Measurements from ENCODE around the gene KRT23. TPM values are rescaled to one million over a fixed set of nuclear protein-coding genes. Genes with fewer than 3 reads are reported as not detected.

The KRT23 gene, protein sequence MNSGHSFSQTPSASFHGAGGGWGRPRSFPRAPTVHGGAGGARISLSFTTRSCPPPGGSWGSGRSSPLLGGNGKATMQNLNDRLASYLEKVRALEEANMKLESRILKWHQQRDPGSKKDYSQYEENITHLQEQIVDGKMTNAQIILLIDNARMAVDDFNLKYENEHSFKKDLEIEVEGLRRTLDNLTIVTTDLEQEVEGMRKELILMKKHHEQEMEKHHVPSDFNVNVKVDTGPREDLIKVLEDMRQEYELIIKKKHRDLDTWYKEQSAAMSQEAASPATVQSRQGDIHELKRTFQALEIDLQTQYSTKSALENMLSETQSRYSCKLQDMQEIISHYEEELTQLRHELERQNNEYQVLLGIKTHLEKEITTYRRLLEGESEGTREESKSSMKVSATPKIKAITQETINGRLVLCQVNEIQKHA
- total RNA-seq (2014; rRNA removed; shearing (Covaris generic); ENCODE audit: low replicate concordance), result 0.07 TPM in 1 of 2 replicates, not detected in the other

DNA sequence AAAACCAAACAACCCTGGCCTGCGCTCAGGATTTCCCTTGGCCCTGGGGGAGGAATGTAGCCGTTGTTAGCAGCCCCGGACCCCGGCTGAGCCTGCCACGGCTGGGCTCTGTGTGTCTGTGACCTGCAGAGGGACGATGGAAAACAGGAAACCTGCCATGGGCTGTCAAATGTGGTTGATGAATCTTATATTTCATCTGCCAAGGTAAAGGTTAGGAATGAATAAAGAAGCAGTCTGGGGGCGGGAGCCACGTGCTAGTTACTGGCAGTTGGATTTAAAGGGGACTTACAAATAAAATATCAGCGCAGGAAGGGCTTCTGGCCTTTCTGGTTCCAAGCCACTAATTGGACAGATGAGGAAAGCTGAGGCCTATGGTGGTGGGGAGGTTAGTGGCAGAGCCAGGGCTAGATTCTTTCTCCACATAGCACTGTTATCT lies at the start of gene KRT23:
TSS of gene KRT23 (minus strand) at position 263 of the 436 bp plus-strand sequence. CDS start 1,043 bp downstream, outside the sequence.
- H3K9me3 ChIP-seq, result no peaks in the 10 kb centered on the region
- H3K27me3 ChIP-seq, result no peaks in the 10 kb centered on the region
- H3K4me3 ChIP-seq, result no peak within 1 kb of the TSS
- no peaks in the 10 kb centered on the region for H3K36me3 ChIP-seq
- no peak for DNase-seq

DNA sequence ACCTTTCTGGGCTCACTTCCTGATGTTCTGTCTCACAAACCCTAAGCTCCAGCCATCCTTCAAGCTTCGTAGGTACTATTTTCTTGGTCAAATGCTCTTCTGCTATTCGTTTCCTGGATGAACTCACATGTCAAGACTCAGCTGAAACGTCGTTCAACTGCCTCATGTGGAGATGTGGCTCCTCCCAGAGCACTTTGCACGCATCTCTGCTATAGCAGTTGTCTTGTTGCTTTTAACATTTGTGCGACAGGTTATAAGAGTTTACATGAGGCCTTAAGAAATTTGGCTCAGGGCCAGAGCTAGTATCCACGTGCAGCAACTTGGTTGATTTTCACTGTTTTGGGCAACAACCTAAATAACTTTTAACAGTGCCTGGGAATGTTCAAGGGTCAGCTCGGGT lies 49.5 kb upstream of the KRT23 start:
- Histone ChIP-seq H3K27me3 (no peaks in the 10 kb centered on the region), H3K36me3 (no peaks in the 10 kb centered on the region), H3K4me3 (no peak overlapping the region), H3K9me3 (no peaks in the 10 kb centered on the region; the same call in 1 of the 2 replicates)
- DNase-seq, result no peak

DNA sequence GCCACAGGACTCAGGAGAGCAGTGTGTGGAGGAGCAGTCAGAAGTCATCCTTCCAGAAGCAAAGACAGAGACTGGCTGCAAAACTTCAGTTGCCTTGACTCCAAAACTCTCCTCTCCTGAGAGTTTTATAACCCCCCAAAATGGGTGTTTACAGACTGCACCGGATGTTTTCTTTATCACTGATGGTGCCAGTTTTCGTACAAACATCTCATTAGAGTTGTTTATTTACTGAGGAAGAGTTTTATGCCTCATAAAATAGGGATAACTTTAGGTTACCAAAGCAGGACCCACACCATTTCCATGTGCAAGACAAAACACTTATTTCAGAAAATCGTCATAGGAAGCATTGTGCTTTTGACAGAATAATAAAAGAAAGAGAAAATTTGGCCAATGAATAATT lies 46.8 kb upstream of the KRT23 start, which contains the start of gene KRT40:
TSS of gene KRT40 (minus strand) at position 101 of the 400 bp plus-strand sequence. CDS start at position 48, 53 bp downstream.
- Histone ChIP-seq H3K27me3 (no peaks in the 10 kb centered on the region), H3K36me3 (no peaks in the 10 kb centered on the region), H3K4me3 (no peak within 1 kb of the TSS), H3K9me3 (no peaks in the 10 kb centered on the region)
- DNase-seq, result no peak

DNA sequence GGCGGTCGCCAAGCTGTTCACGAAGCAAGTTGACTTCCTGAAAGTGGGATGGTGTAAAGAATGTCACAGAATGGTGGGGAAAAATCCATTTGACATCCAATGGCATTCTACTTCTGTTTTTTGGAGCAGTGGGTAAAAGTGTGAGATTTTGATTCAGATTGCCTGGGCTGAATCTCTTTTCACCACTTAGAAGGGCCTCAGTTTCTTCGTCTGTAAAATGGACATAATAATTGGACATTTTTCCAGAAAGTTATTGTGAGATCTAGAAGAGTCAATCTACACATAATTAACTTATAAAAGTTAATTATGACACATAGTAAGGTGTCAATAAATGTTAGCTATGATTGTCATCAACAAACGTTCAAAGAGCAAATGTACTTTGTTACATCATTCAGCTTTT lies 43.7 kb upstream of the KRT23 start:
- DNase-seq, result no peak
- H3K9me3 ChIP-seq, result no peaks in the 10 kb centered on the region
- no peaks in the 10 kb centered on the region for H3K27me3 ChIP-seq
- H3K36me3 ChIP-seq, result no peaks in the 10 kb centered on the region
- H3K4me3 ChIP-seq, result no peak overlapping the region

DNA sequence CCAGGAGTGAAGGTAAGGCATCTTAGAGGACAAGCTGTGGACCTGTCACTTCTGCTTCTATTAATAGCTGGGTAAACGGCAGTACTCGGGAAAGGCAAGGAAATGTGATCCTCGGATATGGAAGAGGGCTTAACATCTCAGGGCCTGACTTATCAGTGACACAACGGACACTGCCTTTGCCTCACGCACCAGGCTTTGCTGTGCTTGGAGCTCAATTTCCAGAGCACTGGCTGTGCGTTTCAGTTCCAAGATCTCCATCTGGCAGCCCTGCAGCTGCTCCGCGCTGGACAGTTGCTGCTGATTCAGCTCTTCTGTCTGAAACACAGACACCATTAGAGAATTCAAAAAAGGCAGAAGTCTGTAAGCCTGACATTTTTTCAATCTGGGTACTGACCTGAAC lies 43.1 kb upstream of the KRT23 start:
- Histone ChIP-seq H3K36me3 (no peaks in the 10 kb centered on the region), H3K9me3 (no peaks in the 10 kb centered on the region), H3K27me3 (no peaks in the 10 kb centered on the region), H3K4me3 (no peak overlapping the region)
- no peak for DNase-seq

DNA sequence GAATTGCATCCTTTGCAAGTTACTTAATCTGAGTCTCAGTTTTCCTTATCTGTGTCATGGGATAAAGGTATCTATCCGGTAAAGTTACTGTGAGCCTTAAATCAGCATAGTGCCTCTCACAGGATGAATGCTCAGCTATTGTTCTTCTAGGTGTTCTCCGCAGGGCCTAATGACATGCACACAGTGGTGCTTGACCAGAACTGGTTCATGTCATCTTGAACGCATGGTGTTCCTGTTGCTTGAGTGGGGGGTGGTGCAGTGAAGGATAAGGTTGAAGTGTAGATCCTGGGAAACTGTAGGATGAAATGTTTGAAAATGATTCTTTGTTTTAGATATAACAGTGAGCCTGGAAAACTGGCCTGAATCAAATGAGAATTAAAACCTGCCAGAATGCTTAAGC lies 42.7 kb upstream of the KRT23 start:
- no peaks in the 10 kb centered on the region for H3K9me3 ChIP-seq
- DNase-seq, result no peak
- no peaks in the 10 kb centered on the region for H3K27me3 ChIP-seq
- H3K36me3 ChIP-seq, result no peaks in the 10 kb centered on the region
- no peak overlapping the region for H3K4me3 ChIP-seq

DNA sequence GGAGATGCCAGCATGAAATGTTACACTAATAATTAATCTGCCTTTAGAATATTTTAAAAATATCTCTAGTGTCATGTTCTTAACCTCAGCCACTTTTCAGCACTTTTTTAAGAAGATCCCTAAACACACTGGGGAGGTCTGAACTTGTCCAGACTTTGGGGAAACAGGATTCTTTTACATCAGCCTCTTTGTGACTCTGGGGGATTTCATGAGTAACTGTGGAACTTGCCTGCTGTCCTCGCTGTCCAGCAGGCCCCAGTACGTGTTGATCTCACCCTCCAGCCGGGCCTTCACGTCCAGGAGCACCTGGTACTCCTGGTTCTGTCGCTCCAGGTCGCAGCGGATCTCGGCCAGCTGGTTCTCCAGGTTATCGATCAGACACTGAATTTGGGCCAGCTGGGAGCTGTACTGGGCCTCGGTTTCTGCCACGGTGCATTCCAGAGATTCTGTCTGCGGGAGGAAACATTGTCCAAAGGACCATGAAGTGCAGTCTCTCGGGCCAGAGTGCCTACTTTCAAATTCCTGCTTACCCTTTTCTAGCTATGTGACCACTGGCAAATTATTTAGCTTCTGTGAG lies 41.2 kb upstream of the KRT23 start:
- H3K27me3 ChIP-seq, result no peaks in the 10 kb centered on the region
- H3K4me3 ChIP-seq, result no peak overlapping the region
- no peaks in the 10 kb centered on the region for H3K36me3 ChIP-seq
- no peak for DNase-seq
- H3K9me3 ChIP-seq, result no peaks in the 10 kb centered on the region

DNA sequence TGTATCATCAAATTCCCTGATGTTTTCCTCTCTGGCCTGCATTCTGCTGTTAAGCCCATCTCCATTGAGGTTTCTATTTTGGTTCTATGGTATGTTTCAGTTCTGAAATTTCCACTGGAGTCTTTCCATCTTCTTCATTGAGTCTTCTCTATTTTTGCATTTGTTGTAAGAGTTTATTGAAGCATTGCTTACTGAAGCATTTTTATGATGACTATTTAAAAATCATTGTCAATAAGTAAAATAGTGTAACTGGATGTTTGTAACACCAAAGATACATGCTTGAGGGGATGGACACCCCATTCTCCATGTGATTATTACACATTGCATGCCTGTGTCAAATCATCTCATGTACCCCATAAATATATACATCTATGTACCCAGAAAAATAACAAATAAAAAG lies 38.1 kb upstream of the KRT23 start:
- no peak for DNase-seq
- H3K27me3 ChIP-seq, result no peaks in the 10 kb centered on the region
- H3K9me3 ChIP-seq, result no peaks in the 10 kb centered on the region
- no peak overlapping the region for H3K4me3 ChIP-seq
- no peaks in the 10 kb centered on the region for H3K36me3 ChIP-seq

DNA sequence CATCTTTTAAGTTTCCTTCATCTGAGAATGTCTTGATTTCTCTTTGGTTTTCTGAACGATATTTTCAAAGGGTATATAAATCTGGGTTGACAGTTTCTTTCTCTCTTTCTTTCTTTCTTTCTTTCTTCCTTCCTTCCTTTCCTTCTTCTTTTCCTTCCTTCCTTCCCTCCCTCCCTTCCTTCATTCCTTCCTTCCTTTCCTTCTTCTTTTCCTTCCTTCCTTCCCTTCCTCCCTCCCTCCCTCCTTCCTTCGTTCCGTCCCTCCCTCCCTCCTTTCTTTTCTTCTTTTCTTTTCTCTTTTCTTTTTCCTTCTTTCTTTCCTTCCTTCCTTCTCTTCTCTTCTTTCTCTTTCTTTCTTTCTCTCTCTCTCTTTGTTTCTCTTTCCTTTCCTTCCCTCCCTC lies 36.9 kb upstream of the KRT23 start:
- no peaks in the 10 kb centered on the region for H3K27me3 ChIP-seq
- DNase-seq, result no peak
- H3K36me3 ChIP-seq, result no peaks in the 10 kb centered on the region
- 0 out of 2 replicates have a peak, but pooled peaks cover 2% of the 10 kb centered on the region for H3K9me3 ChIP-seq
- no peak overlapping the region for H3K4me3 ChIP-seq

DNA sequence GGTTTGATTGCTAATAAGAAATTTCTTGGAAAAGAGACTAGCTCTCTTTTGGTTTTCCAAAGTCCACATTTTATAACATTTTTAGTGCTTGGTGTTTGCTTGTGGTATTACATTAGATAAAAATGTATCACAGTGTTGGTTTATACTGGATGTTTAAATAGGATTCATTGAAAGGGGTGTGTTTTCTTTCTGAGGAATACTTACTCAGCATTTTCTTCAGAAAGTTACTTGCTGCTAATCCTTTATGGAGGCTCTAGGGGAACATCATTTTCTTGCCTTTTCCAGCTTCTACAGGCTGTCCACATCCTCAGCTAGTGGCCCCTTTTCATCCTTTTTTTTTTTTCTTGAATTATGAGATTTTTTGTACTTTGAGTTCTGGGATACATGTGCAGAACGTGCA lies 30.1 kb upstream of the KRT23 start:
- H3K27me3 ChIP-seq, result no peaks in the 10 kb centered on the region
- no peaks in the 10 kb centered on the region for H3K36me3 ChIP-seq
- no peak for DNase-seq
- H3K9me3 ChIP-seq, result peaks cover 9% of the 10 kb centered on the region; the same call in 1 of the 2 replicates
- H3K4me3 ChIP-seq, result no peak overlapping the region

DNA sequence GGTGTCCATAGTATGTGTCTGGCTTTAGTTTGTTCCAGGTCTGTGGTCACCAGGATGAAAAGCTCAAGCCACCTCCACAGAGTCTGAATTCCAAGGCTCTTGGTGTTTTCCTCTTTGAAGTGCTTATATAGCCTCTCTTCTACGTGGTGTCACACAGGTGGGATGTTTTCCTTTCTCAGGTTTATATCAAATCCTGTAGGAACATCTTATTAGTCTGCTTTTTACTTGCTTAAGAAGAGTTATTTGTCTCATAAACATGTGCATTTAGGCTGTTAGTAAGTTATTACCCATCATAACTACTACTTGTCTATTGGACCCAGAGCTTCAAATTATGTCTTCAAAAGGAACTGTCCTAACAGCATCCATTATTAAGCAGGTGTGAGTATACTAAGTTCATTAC lies 29.4 kb upstream of the KRT23 start, which contains the start of gene KRT39:
TSS of gene KRT39 (minus strand) at position 101 of the 400 bp plus-strand sequence. CDS start at position 9, 92 bp downstream.
- H3K27me3 ChIP-seq, result no peaks in the 10 kb centered on the region
- no peaks in the 10 kb centered on the region for H3K36me3 ChIP-seq
- no peak within 1 kb of the TSS for H3K4me3 ChIP-seq
- H3K9me3 ChIP-seq, result peaks cover 9% of the 10 kb centered on the region; the same call in 1 of the 2 replicates
- no peak for DNase-seq

DNA sequence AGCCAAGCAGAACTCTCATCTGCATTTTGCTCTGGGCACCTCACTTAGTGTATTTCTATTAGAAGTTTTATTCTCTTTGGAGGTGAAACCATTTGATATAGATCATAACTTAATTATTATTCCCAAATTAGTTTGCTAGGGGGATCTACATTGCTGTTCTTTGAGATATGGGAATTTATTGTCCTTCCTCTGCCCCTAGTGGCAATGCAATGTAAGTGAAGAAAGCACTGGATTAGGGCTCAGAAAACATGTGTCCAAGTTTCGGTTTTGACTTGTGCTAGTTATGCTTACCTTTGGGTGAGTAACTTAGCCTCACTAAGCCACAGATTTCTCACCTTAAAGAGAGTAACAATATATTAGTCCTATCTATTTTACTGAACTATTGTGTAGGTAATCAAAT lies 26.4 kb upstream of the KRT23 start:
- Histone ChIP-seq H3K27me3 (no peaks in the 10 kb centered on the region), H3K36me3 (no peaks in the 10 kb centered on the region), H3K9me3 (peaks cover 7% of the 10 kb centered on the region; the same call in 1 of the 2 replicates), H3K4me3 (no peak overlapping the region)
- no peak for DNase-seq

DNA sequence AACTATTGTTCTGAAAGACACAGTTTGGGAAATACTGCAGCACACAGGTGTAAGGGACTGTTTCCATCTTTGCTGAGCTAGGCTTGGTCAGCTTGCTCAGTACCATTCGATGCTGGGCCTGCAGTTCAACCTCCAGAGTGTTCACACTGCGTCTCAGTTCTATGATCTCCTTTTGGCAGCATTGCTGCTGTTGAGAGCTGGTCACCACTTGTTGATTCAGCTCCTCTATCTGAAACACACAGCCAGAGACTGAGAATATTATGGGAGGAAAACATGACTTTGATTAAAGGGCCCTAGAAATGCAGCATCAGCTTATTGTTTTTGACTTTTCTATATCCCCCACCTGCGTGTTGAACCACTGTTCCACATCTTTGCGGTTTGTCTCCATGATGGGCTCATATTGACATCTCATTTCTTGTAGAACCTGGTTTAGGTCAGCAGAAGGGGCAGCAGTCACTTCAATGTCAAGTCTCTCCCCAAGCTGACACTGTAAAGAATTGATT lies 24.7 kb upstream of the KRT23 start:
- H3K4me3 ChIP-seq, result no peak overlapping the region
- peaks cover 7% of the 10 kb centered on the region; the same call in 1 of the 2 replicates for H3K9me3 ChIP-seq
- DNase-seq, result no peak
- H3K36me3 ChIP-seq, result no peaks in the 10 kb centered on the region
- no peaks in the 10 kb centered on the region for H3K27me3 ChIP-seq

DNA sequence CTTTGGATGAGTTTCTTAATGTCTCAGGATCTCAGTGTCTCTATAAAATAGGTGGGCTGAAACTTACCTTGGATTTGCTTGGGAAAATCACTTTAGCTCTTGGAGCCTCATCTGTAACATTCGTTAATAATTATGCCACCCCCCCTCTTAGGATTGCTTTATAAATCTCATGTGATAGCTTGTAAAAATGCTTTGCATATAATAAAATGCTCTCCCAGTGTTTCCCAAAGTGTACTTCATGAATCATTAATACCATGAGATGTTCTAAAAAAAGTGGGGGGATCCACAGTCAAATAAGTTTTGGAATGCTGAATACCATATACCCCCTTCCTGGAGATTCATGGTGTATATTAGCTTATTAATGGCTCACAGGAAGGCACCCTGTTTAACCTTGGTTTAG lies 24.1 kb upstream of the KRT23 start:
- no peak for DNase-seq
- Histone ChIP-seq H3K4me3 (no peak overlapping the region), H3K36me3 (no peaks in the 10 kb centered on the region), H3K9me3 (peaks cover 7% of the 10 kb centered on the region; the same call in 1 of the 2 replicates), H3K27me3 (no peaks in the 10 kb centered on the region)

DNA sequence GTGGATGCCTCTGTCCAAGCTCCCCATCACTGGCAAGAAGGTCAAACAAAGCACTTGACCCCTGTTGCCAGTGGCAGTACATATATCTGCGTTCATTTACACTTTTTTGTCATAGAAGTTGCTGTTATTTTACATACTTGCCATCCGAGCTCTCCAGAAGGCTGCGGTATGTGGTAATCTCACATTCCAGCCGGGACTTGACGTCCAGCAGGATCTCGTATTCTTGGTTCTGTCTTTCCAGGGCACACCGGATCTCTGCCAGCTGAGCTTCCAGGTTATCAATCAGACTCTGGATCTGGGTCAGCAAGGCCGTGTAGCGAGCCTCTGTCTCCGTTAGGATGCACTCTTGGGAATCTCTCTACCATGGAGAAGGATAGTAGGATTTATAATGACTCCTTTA lies 22.7 kb upstream of the KRT23 start:
- no peak overlapping the region for H3K4me3 ChIP-seq
- DNase-seq, result no peak
- H3K27me3 ChIP-seq, result no peaks in the 10 kb centered on the region
- H3K9me3 ChIP-seq, result peaks cover 4% of the 10 kb centered on the region; the same call in 1 of the 2 replicates
- H3K36me3 ChIP-seq, result no peaks in the 10 kb centered on the region

DNA sequence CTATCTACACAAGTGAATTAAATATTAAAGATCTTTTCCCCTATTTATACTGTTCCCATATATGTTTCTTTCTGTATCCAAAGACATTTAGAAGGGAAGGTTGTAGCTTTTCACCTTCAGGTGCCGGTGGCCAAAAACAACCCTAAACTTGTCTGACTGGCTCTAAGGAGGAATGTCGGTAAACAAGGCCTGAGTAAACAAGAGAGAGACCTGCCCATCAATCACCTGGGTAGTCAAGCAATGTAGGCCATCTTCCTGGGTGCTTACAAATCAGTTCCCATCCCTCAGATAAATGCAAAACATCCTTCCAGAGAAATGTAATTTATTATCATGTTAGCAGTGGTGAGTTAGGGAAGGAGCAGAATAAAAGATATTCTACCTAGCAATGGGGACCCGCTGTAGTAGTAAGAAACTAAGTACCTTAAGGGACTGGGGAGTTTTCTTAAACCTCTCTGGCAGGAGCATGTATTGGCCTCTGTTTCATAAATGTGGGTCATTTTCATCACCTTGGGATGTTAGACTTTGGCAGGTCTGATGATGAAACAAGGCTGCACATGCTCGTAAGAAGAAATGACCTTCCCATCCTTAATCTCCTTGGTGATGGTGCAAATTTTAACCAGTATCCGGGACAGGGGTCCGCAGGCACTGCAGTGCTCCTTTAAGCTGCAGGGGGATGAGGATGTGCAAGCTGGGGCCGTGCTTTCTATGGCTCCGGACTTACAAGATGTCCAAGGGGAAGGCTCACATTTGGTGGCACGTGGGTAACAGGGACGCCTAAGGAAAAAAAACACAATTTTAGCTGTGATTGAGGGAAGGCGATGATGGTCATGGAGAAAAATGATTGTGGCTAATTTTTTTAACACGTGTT lies 20.9 kb upstream of the KRT23 start:
- Histone ChIP-seq H3K36me3 (no peaks in the 10 kb centered on the region), H3K4me3 (no peak overlapping the region), H3K27me3 (no peaks in the 10 kb centered on the region), H3K9me3 (no peaks in the 10 kb centered on the region)
- DNase-seq, result no peak

Measured in MG63 (cell line).